NOMO-1 treated with dmso at 0.1 percent for 144 hours (cell line): Measurements from ENCODE around the gene TCF7L1.

Experiments
- DNase-seq: peaks from one replicate; lab custom pipeline; 2025; ENCODE audit not compliant: unreplicated experiment; lab: John Stamatoyannopoulos, UW

The TCF7L1 gene

GRCh38 chr2:85273738-85274731 lies 140.8 kb downstream of the TCF7L1 start:
- DNase-seq, result no peak

GRCh38 chr2:85275984-85276540 lies 142.9 kb downstream of the TCF7L1 start:
- no peak for DNase-seq

GRCh38 chr2:85276571-85277118 lies 143.5 kb downstream of the TCF7L1 start:
- DNase-seq, result no peak

GRCh38 chr2:85277416-85278158 lies 144.4 kb downstream of the TCF7L1 start:
- no peak for DNase-seq

GRCh38 chr2:85278361-85278760 lies 145.2 kb downstream of the TCF7L1 start:
- DNase-seq, result no peak

- no peak for DNase-seq
Measured at GRCh38 chr2:85281553-85281952, 148.4 kb downstream of the TCF7L1 start.

GRCh38 chr2:85282914-85283313 lies 149.7 kb downstream of the TCF7L1 start:
- DNase-seq, result no peak

GRCh38 chr2:85283641-85284040 lies 150.4 kb downstream of the TCF7L1 start:
- DNase-seq, result no peak

- DNase-seq, result no peak
Measured at GRCh38 chr2:85286918-85287317, 153.7 kb downstream of the TCF7L1 start.

GRCh38 chr2:85287721-85288120 lies 154.5 kb downstream of the TCF7L1 start:
- no peak for DNase-seq

GRCh38 chr2:85288244-85288725 lies 155.1 kb downstream of the TCF7L1 start:
- DNase-seq, result no peak

GRCh38 chr2:85291425-85292023 lies 158.3 kb downstream of the TCF7L1 start:
- DNase-seq, result no peak

- no peak for DNase-seq
Measured at GRCh38 chr2:85302121-85302520, 168.9 kb downstream of the TCF7L1 start.

- no peak for DNase-seq
Measured at GRCh38 chr2:85303780-85304531, 170.8 kb downstream of the TCF7L1 start.

GRCh38 chr2:85307527-85307897 lies 174.3 kb downstream of the TCF7L1 start:
- no peak for DNase-seq

- DNase-seq, result no peak
Measured at GRCh38 chr2:85308201-85308600, 175.0 kb downstream of the TCF7L1 start.

GRCh38 chr2:85308896-85309555 lies 175.8 kb downstream of the TCF7L1 start:
- DNase-seq, result no peak

GRCh38 chr2:85309699-85310321 lies 176.6 kb downstream of the TCF7L1 start:
- peak; percentile 18 for DNase-seq

- DNase-seq, result no peak
Measured at GRCh38 chr2:85310330-85310729, 177.1 kb downstream of the TCF7L1 start.
